ENCODE data around the gene HSPBP1.

The HSPBP1 gene

GRCh38 chr19:55311797-55312196, 31.9 kb upstream of the HSPBP1 start:
- H3K4me3 ChIP-seq (ENCODE audit: low read depth, low read length) = no peak overlapping the region
- TF ChIP-seq, protein P1, sequence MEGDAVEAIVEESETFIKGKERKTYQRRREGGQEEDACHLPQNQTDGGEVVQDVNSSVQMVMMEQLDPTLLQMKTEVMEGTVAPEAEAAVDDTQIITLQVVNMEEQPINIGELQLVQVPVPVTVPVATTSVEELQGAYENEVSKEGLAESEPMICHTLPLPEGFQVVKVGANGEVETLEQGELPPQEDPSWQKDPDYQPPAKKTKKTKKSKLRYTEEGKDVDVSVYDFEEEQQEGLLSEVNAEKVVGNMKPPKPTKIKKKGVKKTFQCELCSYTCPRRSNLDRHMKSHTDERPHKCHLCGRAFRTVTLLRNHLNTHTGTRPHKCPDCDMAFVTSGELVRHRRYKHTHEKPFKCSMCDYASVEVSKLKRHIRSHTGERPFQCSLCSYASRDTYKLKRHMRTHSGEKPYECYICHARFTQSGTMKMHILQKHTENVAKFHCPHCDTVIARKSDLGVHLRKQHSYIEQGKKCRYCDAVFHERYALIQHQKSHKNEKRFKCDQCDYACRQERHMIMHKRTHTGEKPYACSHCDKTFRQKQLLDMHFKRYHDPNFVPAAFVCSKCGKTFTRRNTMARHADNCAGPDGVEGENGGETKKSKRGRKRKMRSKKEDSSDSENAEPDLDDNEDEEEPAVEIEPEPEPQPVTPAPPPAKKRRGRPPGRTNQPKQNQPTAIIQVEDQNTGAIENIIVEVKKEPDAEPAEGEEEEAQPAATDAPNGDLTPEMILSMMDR (IDR thresholded peaks at IDR 0.05; ENCODE audit: control insufficient read depth, extremely low read depth, insufficient read depth) = no peak
- DNase-seq (ENCODE audit: low read depth) = no peak

DNA sequence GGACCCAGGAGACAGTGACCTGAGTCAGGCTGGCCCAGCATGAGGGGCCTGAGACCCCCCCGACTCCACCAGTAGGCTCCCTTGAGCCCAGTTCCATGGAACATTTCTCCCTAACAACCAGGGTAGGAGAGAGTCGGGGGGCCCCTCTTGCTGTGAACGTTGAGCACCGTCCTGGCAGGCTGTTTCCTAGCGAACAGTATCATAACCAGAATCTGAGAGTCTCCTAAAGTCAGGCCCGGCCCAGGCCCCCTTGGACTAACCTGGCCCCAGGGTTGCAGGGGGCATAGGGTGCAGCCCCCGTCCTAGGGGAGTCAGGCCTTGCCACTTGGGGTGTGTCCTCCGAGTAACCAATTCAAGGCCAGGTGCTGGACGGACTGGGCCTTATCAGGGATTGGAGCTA, 31.5 kb upstream of the HSPBP1 start:
- H3K4me3 ChIP-seq (ENCODE audit: low read depth, low read length) = no peak overlapping the region
- TF ChIP-seq, protein P1 (IDR thresholded peaks at IDR 0.05; ENCODE audit: control insufficient read depth, extremely low read depth, insufficient read depth) = no peak

GRCh38 chr19:55310498-55310897, 30.6 kb upstream of the HSPBP1 start:
- H3K4me3 ChIP-seq (ENCODE audit: low read depth, low read length) = no peak overlapping the region
- TF ChIP-seq, protein P1 (IDR thresholded peaks at IDR 0.05; ENCODE audit: control insufficient read depth, extremely low read depth, insufficient read depth) = no peak
- no peak for DNase-seq (ENCODE audit: low read depth)

More for the DNA sequence above, 31.5 kb upstream of the HSPBP1 start:
- DNase-seq (ENCODE audit: low read depth) = no peak

DNA sequence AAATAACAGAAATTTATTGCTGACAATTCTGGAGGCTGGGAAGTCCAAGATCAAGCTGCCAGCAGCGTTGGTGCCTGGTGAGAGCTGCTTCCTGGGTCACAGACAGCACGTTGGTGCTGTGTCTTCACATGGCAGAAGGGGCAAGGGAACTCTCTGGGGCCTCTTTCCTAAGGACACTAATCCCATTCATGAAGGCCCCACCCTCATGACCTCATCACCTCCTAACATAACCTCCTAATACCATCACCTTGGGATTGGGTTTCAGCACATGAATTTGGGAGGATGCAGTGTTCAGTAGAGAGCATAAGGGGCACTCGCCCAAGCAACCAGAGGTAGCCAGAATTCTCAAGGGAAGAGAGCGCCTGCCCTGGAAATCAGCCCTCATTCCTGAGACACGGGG, 29.5 kb upstream of the HSPBP1 start:
- no peak overlapping the region for H3K4me3 ChIP-seq (ENCODE audit: low read depth, low read length)
- TF ChIP-seq, protein P1 (IDR thresholded peaks at IDR 0.05; ENCODE audit: control insufficient read depth, extremely low read depth, insufficient read depth) = no peak

DNA sequence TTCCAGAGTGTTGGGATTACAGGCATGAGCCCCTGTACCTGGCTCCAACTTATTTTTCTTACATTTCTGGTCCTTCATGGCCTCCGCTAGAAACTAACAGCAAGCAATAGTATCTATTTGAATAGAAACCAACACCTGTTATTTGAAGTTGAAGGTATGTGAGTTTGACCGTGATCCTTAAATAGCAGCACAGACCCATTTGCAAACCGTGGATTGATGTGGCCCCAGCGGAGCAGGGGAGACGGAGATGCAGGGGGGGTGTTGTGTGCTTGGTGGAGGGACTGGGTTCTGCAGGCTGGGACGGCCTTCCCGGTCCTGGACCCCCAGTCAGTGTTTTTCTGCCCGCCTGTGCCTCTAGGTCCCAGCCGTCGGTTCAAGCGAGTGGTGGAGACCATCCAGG, 28.4 kb upstream of the HSPBP1 start:
- TF ChIP-seq, protein P1 (IDR thresholded peaks at IDR 0.05; ENCODE audit: control insufficient read depth, extremely low read depth, insufficient read depth) = no peak
- no peak overlapping the region for H3K4me3 ChIP-seq (ENCODE audit: low read depth, low read length)
- no peak for DNase-seq (ENCODE audit: low read depth)

More for the DNA sequence above, 29.5 kb upstream of the HSPBP1 start:
- DNase-seq (ENCODE audit: low read depth) = no peak

- no peak overlapping the region for H3K4me3 ChIP-seq (ENCODE audit: low read depth, low read length)
- no peak for DNase-seq (ENCODE audit: low read depth)
- TF ChIP-seq, protein P1 (IDR thresholded peaks at IDR 0.05; ENCODE audit: control insufficient read depth, extremely low read depth, insufficient read depth) = no peak
Observed at GRCh38 chr19:55306712-55307111, 26.8 kb upstream of the HSPBP1 start.

DNA sequence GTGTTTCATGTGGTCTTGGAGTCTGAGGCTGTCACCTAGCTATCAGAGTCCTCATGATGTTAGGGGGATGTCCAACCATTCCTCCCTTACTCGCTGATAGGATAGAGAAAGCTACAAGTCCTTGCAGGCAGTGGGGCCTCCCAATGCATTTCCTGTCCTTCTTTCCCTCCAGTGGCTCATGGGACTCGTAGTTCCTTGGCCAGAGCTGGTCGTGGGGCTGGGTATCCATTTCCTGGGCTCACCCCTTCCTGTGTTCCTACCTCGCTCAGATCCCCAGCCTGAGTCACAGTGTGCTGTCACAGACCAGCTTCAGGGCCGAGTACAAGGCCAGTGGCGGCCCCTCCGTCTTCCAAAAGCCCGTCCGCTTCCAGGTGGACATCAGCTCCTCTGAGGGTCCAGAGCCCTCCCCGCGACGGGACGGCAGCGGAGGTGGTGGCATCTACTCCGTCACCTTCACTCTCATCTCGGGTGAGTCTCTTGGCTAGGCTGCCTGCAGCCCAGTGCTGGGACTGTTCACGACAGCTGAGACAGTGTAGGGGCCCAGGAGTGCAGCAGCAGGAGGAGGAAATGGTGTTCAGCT, 26.2 kb upstream of the HSPBP1 start:
- H3K4me3 ChIP-seq (ENCODE audit: low read depth, low read length) = no peak overlapping the region
- TF ChIP-seq, protein P1 (IDR thresholded peaks at IDR 0.05; ENCODE audit: control insufficient read depth, extremely low read depth, insufficient read depth) = no peak
- DNase-seq (ENCODE audit: low read depth) = no peak

Data from LNCaP clone FGC (cell line).